ENCODE results near the gene CNBP. TPM values are rescaled to one million over a fixed set of nuclear protein-coding genes. Genes with fewer than 3 reads are reported as not detected.
A peak's percentile ranks its signal among the peaks of the same experiment; 100 is the strongest.
"Not testable (repeated sequence)": the region's sequence is repeated elsewhere in the genome, so short reads cannot be mapped to it uniquely, and the experiment has no call there.

Gene CNBP
- total RNA-seq, 1 experiment from 2014 or later: 331 TPM

DNA sequence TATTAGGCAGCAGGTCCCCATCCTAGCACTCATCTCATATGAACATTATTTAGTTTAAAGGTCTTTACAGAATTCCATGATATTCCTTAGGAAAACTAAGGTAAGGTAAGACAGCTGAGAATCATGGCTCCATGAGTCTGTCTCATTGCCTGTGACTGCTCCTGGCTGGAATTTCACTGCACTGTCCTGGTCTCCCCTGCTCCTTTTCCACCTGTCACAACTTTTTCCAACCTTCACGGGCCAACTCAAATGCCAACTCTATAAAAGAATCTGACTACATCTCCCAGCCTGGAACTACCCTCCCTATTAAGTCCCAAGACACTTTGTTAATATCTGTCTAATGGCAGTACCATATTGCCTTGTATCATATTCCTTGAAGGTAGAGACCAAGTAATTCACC, 7.6 kb downstream of the CNBP start:
- CTCF ChIA-PET: no interaction called here
- no peak for DNase-seq
- H3K36me3 Mint-ChIP-seq (ENCODE audit: insufficient read depth, unreplicated experiment): peaks cover 86% of the 10 kb centered on the region
- intact Hi-C loops (cut with micrococcal nuclease; ENCODE audit: unreplicated experiment): no loop called here
- H3K27ac Mint-ChIP-seq (ENCODE audit: unreplicated experiment): peak overlapping the region; percentile 4
- H3K27me3 Mint-ChIP-seq (ENCODE audit: unreplicated experiment): no peaks in the 10 kb centered on the region
- TF ChIP-seq, protein P1, sequence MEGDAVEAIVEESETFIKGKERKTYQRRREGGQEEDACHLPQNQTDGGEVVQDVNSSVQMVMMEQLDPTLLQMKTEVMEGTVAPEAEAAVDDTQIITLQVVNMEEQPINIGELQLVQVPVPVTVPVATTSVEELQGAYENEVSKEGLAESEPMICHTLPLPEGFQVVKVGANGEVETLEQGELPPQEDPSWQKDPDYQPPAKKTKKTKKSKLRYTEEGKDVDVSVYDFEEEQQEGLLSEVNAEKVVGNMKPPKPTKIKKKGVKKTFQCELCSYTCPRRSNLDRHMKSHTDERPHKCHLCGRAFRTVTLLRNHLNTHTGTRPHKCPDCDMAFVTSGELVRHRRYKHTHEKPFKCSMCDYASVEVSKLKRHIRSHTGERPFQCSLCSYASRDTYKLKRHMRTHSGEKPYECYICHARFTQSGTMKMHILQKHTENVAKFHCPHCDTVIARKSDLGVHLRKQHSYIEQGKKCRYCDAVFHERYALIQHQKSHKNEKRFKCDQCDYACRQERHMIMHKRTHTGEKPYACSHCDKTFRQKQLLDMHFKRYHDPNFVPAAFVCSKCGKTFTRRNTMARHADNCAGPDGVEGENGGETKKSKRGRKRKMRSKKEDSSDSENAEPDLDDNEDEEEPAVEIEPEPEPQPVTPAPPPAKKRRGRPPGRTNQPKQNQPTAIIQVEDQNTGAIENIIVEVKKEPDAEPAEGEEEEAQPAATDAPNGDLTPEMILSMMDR (IDR thresholded peaks at IDR 0.05; ENCODE audit: unreplicated experiment): no peak
- no peak overlapping the region for H3K4me3 Mint-ChIP-seq (ENCODE audit: low read depth, unreplicated experiment)
- BruUV-seq (replicated peaks): no TSS peak
- no peaks in the 10 kb centered on the region for H3K9me3 Mint-ChIP-seq (ENCODE audit: low read depth, unreplicated experiment)
- peaks cover 53% of the 10 kb centered on the region for H3K4me1 Mint-ChIP-seq (ENCODE audit: low read depth, unreplicated experiment)

DNA sequence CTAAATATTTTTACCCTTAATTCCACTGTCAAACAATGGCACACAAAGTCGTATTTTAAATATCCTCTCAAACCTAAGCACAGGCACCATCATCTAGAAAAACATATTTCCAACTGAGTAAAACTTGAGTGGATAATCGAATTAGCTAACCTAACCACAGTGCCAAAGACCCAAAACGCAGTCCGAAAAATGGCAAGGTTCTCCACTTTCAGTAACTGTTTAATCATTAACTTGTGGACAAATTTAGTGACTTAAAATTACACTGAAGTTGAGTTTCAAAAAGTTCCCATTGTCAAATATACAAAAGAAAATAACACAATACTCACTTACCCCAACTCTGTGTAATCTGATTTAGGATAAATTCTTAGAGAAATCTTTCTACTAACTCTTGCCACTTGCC, 10.0 kb downstream of the CNBP start:
- Mint-ChIP-seq H3K4me3 (ENCODE audit: low read depth, unreplicated experiment) (no peak overlapping the region), H3K27me3 (ENCODE audit: unreplicated experiment) (no peaks in the 10 kb centered on the region), H3K36me3 (ENCODE audit: insufficient read depth, unreplicated experiment) (peaks cover 86% of the 10 kb centered on the region), H3K9me3 (ENCODE audit: low read depth, unreplicated experiment) (no peaks in the 10 kb centered on the region), H3K27ac (ENCODE audit: unreplicated experiment) (no peak overlapping the region), H3K4me1 (ENCODE audit: low read depth, unreplicated experiment) (peaks cover 32% of the 10 kb centered on the region)
- DNase-seq: no peak
- CTCF ChIA-PET: no interaction called here
- BruUV-seq (replicated peaks): no TSS peak
- TF ChIP-seq, protein P1 (IDR thresholded peaks at IDR 0.05; ENCODE audit: unreplicated experiment): no peak
- intact Hi-C loops (cut with micrococcal nuclease; ENCODE audit: unreplicated experiment): no loop called here

DNA sequence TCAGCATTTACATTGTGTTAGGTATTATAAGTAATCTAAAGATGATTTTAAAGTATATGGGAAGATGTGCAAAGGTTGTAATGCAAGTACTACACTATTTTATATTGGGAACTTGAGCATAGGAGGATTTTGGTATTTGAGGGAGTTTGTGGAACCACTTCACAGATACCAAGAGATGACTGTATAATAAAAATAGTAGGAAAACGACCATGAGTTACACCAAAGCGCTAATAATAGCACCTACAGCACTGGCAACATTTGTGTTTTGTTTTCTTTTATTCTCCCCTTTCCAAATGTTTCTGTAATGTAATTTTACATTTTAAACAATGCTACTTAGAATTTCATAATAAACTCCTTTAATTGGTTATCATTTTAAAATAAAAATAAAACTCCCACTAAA, 10.5 kb downstream of the CNBP start:
- Mint-ChIP-seq H3K4me1 (ENCODE audit: low read depth, unreplicated experiment) (peaks cover 26% of the 10 kb centered on the region), H3K36me3 (ENCODE audit: insufficient read depth, unreplicated experiment) (peaks cover 86% of the 10 kb centered on the region), H3K27me3 (ENCODE audit: unreplicated experiment) (no peaks in the 10 kb centered on the region), H3K9me3 (ENCODE audit: low read depth, unreplicated experiment) (no peaks in the 10 kb centered on the region), H3K27ac (ENCODE audit: unreplicated experiment) (no peak overlapping the region), H3K4me3 (ENCODE audit: low read depth, unreplicated experiment) (no peak overlapping the region)
- intact Hi-C loops (cut with micrococcal nuclease; ENCODE audit: unreplicated experiment): no loop called here
- DNase-seq: no peak
- CTCF ChIA-PET: no interaction called here
- BruUV-seq (replicated peaks): no TSS peak
- TF ChIP-seq, protein P1 (IDR thresholded peaks at IDR 0.05; ENCODE audit: unreplicated experiment): no peak

DNA sequence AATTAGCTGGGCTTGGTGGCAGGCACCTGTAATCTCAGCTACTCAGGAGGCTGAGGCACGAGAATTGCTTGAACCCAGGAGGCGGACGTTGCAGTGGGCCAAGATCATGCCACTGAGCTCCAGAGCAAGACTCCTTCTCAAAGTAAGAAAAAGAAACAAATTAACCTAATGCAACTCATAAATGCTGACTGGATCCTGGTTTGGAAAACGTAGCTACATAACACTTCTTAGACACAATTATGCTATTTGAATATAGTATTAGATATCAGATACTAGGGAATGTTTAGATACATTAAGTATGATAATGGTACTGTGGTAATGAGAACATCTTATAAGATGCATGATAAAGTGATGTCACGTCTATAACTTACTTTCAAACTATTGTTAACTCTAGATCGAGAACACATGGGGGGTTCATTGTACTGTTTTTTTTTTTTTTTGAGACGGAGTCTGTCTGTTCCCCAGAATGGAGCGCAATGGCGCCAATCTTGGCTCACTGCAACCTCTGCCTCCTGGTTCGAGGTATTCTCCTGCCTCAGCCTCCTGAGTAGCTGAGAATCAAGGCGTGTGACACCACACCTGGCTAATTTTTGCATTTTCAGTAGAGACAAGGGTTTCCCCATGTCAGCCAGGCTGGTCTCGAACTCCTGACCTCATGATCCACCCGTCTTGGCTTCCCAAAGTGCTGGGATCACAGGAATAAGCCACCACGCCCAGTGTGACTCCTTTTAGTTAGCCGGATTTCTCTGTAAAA, 16.9 kb downstream of the CNBP start:
- CTCF ChIA-PET: interaction anchor here (0.7 to 1.6 kb wide), 3 partner anchors 27 to 278 kb away, joined by 4 to 7 read pairs (median 5); no protein-coding TSS in a partner anchor
- no peaks in the 10 kb centered on the region for H3K27me3 Mint-ChIP-seq (ENCODE audit: unreplicated experiment)

DNA sequence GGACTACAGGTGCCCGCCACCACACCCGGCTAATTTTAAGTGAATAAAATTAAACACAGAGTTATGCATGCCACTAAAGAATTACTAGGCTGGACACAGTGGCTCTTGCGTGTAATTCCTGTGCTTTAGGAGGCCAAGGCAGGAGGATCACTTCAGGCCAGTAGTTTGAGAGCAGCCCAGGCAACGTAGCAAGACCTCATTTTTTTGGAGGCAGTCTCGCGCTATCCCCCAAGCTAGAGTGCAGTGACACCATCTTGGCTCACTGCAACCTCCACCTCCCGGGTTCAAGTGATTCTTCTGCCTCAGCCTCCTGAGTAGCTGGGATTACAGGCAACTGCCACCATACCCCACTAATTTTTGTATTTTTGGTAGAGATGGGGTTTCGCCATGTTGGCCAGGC, 18.1 kb downstream of the CNBP start:
- DNase-seq; H3K27me3 Mint-ChIP-seq (ENCODE audit: unreplicated experiment); H3K4me3 Mint-ChIP-seq (ENCODE audit: low read depth, unreplicated experiment); H3K27ac Mint-ChIP-seq (ENCODE audit: unreplicated experiment); BruUV-seq (replicated peaks); H3K9me3 Mint-ChIP-seq (ENCODE audit: low read depth, unreplicated experiment); intact Hi-C loops (cut with micrococcal nuclease; ENCODE audit: unreplicated experiment); CTCF ChIA-PET: not testable (repeated sequence)
- Mint-ChIP-seq H3K36me3 (ENCODE audit: insufficient read depth, unreplicated experiment) (peaks cover 100% of the 10 kb centered on the region), H3K4me1 (ENCODE audit: low read depth, unreplicated experiment) (peaks cover 19% of the 10 kb centered on the region)

More for the DNA sequence above, 16.9 kb downstream of the CNBP start:
- TF ChIP-seq, protein P1 (IDR thresholded peaks at IDR 0.05; ENCODE audit: unreplicated experiment): no peak
- intact Hi-C loops (cut with micrococcal nuclease; ENCODE audit: unreplicated experiment): no loop called here
- no peak overlapping the region for H3K4me3 Mint-ChIP-seq (ENCODE audit: low read depth, unreplicated experiment)
- H3K36me3 Mint-ChIP-seq (ENCODE audit: insufficient read depth, unreplicated experiment): peaks cover 100% of the 10 kb centered on the region
- no peaks in the 10 kb centered on the region for H3K9me3 Mint-ChIP-seq (ENCODE audit: low read depth, unreplicated experiment)
- H3K4me1 Mint-ChIP-seq (ENCODE audit: low read depth, unreplicated experiment): peaks cover 18% of the 10 kb centered on the region
- no TSS peak for BruUV-seq (replicated peaks)
- H3K27ac Mint-ChIP-seq (ENCODE audit: unreplicated experiment): peak overlapping the region; percentile 36
- DNase-seq: no peak
